SK-N-MC (cell line): Measurements from ENCODE around the gene DGCR2.

Source experiments
- EZH2 ChIP-seq: fragments of 200-600 bp; sonication (generic); IDR thresholded peaks from one replicate; pipeline ENCODE4 v1.6.1; 2017; ENCODE audit warnings: antibody characterized with exemption
- FOXP2 ChIP-seq: optimal IDR thresholded peaks from 2 replicates; pipeline ENCODE3; 2011; ENCODE audit warnings: mild to moderate bottlenecking, moderate library complexity; ENCODE audit not compliant: insufficient read depth; ENCODE audit errors: extremely low read length, control extremely low read depth
- POLR2AphosphoS5 ChIP-seq: IDR thresholded peaks from 2 replicates; pipeline ENCODE4 v1.6.1; 2012; ENCODE audit warnings: mild to moderate bottlenecking, low read depth, low read length, borderline replicate concordance

DNA sequence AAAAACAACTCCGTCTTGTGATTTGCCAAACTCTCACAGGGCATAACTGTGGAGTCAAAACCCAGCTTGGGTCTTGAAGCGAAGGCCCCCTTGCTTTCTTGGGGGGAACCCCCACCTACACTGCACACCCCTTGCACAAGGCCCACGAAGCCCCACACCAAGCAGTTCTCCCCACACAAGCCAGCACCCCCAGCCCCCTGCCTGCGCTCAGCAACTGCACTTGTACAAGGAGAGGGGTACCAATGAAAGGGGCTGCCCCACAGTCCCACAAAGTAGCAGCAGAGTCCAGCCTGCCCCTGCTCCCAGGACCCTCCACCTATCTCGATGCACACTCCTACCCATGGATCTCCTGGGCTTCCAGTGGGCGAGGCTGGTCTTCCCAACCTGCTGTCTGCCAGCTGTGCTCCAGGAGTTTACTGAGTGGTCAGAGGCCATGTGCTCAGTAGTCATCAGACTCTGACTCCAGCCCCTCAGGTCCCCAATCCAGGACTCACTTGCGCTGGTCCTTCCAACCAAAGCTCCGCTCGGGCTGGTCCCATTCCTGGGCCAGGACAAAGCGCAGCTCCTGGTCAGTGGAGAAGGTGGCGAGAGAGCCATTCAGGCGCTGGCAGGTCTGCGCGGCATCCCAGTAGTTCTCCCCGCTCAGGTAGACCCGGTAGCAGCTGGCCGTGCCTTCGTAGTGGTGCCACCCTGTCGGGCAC lies 57.7 kb downstream of the DGCR2 start:
- TF ChIP-seq POLR2AphosphoS5 (no peak), EZH2 (no peak), FOXP2 (no peak)
